GM12801 (cell line): ENCODE measurements around the gene KIF4A.

Experiments
- CTCF ChIP-seq: IDR thresholded peaks from one replicate; pipeline ENCODE4 v1.5.1; 2011; ENCODE audit warnings: control low read depth; ENCODE audit not compliant: insufficient read length; ENCODE audit errors: extremely low read depth

Gene KIF4A

GRCh38 chrX:70452143-70452733, 162.3 kb downstream of the KIF4A start:
- no peak for TF ChIP-seq CTCF

- TF ChIP-seq CTCF = no peak
Observed at GRCh38 chrX:70453024-70453618, 163.2 kb downstream of the KIF4A start.

GRCh38 chrX:70454441-70455365, 164.8 kb downstream of the KIF4A start:
- no peak for TF ChIP-seq CTCF

- TF ChIP-seq CTCF = no peak
Observed at GRCh38 chrX:70455366-70456202, 165.7 kb downstream of the KIF4A start.

- TF ChIP-seq CTCF = no peak
Observed at GRCh38 chrX:70456256-70456655, 166.4 kb downstream of the KIF4A start.

GRCh38 chrX:70461026-70461425, 171.1 kb downstream of the KIF4A start:
- TF ChIP-seq CTCF = no peak

- TF ChIP-seq CTCF = no peak
Observed at GRCh38 chrX:70464051-70464450, 174.1 kb downstream of the KIF4A start.
